HG03378 (cell line): ENCODE data around the gene ZSWIM6.

Source experiments
- ATAC-seq: cut with Tn5 transposase; IDR thresholded peaks from one replicate; pipeline ENCODE4 v1.9.1; 2021; ENCODE audit warnings: mild to moderate bottlenecking, moderate library complexity; ENCODE audit not compliant: unreplicated experiment

ZSWIM6 gene

DNA sequence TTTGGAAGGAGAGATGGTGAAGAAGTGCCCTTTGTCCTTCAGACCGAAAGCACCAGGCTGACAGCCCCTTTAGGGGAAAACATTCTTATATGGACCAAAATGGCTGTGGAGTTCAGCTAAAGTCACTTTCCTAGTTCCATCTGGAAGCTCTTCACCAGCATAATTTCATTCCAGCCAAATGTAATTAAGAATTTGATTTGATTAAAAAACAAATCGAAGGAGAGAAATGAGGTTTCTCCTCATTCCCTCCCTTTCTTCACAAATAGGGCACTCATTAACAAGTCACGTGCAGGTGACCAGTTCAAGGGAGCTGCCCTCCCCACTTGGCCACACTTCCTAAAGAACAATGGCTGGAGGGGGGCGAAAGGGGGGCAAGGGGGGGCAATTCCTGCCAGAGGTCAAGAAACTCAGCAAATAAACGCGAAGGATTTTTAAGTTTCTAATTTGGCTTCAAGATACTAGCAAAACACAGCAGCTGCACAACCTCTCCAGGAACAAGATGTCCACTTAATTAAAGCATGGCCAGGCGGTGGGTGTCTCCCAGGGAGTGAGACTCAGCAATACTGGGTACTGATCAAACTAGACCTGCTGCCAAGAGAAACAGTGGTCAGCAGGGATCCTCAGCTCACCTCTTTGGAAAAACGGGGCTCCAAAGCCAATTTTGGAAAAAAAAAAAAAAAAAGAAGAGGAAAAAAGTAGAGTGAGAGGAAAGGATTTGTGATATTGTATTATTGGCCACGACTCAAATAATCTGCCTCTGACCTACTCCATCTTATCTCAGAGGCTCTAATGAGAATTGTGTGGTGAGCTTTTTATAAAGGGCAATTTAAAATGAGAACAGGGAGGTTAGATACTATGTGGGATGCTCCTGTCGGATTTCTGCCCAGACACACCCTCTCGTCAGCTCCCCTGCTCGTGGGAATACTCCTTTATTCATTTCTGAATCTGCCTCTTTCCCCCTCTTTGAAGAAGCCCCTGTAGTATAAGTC is 254.3 kb downstream of the ZSWIM6 start:
- no peak for ATAC-seq

DNA sequence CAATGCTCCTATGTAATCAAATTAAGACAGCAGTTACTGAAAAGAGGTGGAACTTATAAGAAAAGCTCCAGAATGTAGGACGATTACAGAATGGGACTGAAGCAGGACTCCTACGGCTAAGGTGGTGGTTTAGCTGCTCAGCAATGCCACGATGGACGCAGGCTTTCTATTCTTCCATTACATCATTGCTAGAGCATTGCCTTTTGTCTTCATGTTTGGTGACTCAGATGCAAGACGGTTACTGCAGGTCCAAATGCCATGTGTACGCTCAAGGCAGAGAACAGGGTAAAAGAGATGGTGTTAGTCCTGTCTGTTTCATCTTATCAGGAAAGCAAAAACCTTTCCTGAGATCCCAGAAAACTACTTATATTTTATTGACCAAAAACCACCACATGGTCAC is 255.1 kb downstream of the ZSWIM6 start:
- no peak for ATAC-seq

DNA sequence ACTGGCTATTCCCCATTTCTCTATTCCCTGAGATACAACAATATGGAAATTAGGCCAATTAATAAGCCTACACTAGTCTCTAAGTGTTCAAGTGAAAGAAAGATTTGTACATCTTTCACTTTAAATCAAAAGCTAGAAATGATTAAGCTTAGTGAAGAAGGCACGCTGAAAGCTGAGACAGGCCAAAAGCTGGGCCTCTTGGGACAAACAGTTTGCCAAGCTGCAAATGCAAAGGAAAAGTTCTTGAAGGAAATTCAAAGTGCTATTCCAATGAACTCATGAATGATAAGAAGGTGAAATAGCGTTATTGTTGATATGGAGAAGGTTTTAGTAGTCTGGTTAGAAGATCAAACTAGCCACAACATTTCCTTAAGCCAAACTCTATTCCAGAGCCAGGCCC is 256.2 kb downstream of the ZSWIM6 start:
- ATAC-seq, result no peak

DNA sequence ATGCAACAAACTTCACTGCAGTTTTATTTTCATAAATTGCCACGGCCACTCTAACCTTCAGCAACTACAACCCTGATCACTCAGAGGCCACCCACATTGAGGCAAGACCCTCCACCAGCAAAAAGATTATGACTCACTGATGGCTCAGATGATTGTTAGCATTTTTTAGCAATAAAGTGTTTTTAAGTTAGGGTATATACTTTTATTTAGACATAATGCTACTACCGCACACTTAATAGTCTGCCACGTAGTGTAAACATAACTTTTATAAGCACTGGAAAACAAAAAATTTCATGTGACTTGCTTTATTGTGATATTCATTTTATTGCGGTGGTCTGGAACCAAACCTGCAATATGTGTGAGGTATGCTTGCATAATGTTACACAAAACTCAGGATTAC is 257.9 kb downstream of the ZSWIM6 start:
- no peak for ATAC-seq

DNA sequence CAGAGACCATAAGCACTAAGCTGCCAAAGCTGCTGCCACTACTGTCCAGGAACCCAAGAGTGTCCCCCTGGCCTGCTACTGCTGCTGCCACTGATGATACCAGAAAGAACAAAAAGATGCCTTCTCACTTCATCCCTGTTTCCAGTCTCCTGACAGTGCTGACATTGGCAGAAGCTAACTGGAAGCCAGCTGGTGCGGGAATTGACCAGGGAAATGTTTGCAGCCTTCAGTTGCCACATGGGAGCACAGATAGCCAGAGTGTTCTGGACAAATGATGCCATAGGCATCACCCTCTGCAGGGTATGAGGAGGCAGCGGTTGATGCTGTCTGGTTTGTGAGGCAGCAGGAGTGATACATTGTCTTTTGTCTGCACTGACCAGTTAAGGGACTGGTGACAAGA is 258.4 kb downstream of the ZSWIM6 start:
- ATAC-seq, result no peak

DNA sequence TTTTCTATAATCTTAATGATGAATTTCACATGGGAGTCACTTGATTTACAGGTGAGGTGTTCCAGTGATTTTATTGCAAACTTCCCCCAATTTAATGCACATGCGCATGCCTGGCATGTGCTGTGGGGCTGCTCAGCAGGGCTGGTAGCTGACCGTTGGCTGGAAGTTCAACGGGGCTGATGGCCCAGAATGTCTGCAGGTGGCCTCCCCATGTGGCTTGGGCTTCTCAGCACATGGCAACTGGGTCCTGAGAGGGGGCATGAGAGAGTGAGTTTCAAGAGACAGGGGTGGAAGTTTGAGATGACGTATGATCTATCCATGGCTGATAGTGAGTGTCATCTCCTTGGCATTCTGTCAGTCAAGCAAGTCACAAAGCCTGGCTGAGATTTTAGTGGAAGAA is 259.8 kb downstream of the ZSWIM6 start:
- no peak for ATAC-seq

DNA sequence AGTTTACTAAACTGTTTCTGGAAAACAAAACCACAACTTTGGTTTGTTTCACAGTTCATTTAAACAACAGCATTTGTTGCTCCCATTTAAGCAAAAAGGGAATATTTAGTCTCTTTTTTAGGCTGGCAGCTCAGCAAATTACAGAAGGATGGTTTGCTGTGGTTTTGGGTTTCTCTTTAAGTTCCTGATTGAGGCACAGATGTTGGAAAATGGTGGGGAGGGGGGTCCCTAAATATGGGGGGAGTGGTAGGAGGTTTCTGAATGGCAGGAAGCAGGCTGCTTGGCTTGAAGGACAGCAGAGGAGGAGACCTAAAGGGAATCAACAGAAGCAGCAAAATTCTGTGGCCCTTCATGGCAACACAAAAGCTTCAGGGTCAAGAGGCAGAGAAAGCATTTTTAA is 263.4 kb downstream of the ZSWIM6 start:
- no peak for ATAC-seq
